Fibroblast of lung (primary cell): ENCODE data around the gene RPS28. TPM values are rescaled to one million over a fixed set of nuclear protein-coding genes. Genes with fewer than 3 reads are reported as not detected.
"Not testable (repeated sequence)": the region's sequence is repeated elsewhere in the genome, so short reads cannot be mapped to it uniquely, and the experiment has no call there.

Source experiments
- DNase-seq, 2 donors: peaks; one replicate each; pipeline versions ENCODE4 v3.0.0 to v3.0.0-alpha.2; 2010; ENCODE audit warnings: low read depth in 2 of 2
- H2AFZ ChIP-seq: 2 replicates; pipeline ENCODE4 v1.5.1; 2012; ENCODE audit warnings: low read length, control low read depth, inconsistent platforms
- H3K27ac ChIP-seq: 2 replicates; pipeline ENCODE4 v1.5.1; 2011; ENCODE audit warnings: low read length, control low read depth; ENCODE audit not compliant: insufficient read depth
- H3K27me3 ChIP-seq: 2 replicates; pipeline ENCODE4 v1.5.1; 2011; ENCODE audit warnings: mild to moderate bottlenecking, low read length; ENCODE audit not compliant: control insufficient read depth, insufficient read depth
- H3K36me3 ChIP-seq: 2 replicates; pipeline ENCODE4 v1.5.1; 2011; ENCODE audit warnings: low read length; ENCODE audit not compliant: control insufficient read depth, insufficient read depth
- H3K4me1 ChIP-seq: 2 replicates; pipeline ENCODE4 v1.5.1; 2011; ENCODE audit warnings: low read length; ENCODE audit not compliant: control insufficient read depth, insufficient read depth; ENCODE audit errors: extremely low read depth
- H3K4me2 ChIP-seq: 2 replicates; pipeline ENCODE4 v1.5.1; 2011; ENCODE audit warnings: low read length, control low read depth; ENCODE audit not compliant: insufficient read depth; ENCODE audit errors: extremely low read depth
- H3K4me3 ChIP-seq, 4 experiments: fragments of 200-600 bp in 1 of 4; sonication (generic) in 1 of 4; replicated peaks in 1 of 4; 2 replicates each; pipeline ENCODE4 v1.5.1; 2011 to 2016; ENCODE audit warnings: low read length in 4 of 4, low read depth in 3 of 4, mild to moderate bottlenecking in 3 of 4, control low read depth in 2 of 4, inconsistent platforms in 1 of 4, mixed read lengths in 1 of 4; ENCODE audit not compliant: insufficient read depth in 1 of 4; ENCODE audit errors: control extremely low read depth in 1 of 4
- H3K79me2 ChIP-seq: 2 replicates; pipeline ENCODE4 v1.5.1; 2012; ENCODE audit warnings: mild to moderate bottlenecking, low read length, inconsistent platforms; ENCODE audit not compliant: control insufficient read depth, insufficient read depth
- H3K9ac ChIP-seq: 2 replicates; pipeline ENCODE4 v1.5.1; 2011; ENCODE audit warnings: mild to moderate bottlenecking, low read length, control low read depth; ENCODE audit not compliant: insufficient read depth
- H3K9me3 ChIP-seq: 2 replicates; pipeline ENCODE4 v1.5.1; 2012; ENCODE audit warnings: low read depth, low read length; ENCODE audit not compliant: control insufficient read depth, insufficient read depth
- H4K20me1 ChIP-seq: 2 replicates; pipeline ENCODE4 v1.5.1; 2011; ENCODE audit warnings: low read length; ENCODE audit not compliant: control insufficient read depth, insufficient read depth; ENCODE audit errors: extremely low read depth
- EZH2 ChIP-seq: IDR thresholded peaks from 2 replicates; pipeline ENCODE4 v1.5.1; 2012; ENCODE audit warnings: low read length, control low read depth, mild to moderate bottlenecking; ENCODE audit errors: missing control alignments
- polyA minus RNA-seq: library from RNA; depleted of rRNA, polyadenylated mRNA; stranded (reverse); fragments of >200 nt; gene quantifications from 2 replicates; pipeline ENCODE4 v1.2.3, GENCODE V29; 2011; ENCODE audit warnings: low replicate concordance
- polyA plus RNA-seq, 2 donors: library from polyadenylated mRNA; depleted of rRNA in 1 of 2; stranded (reverse) in 1 of 2; unstranded in 1 of 2; fragments of >200 nt; gene quantifications; 2 replicates each; pipeline ENCODE4 v1.2.1, GENCODE V29; 2011 to 2012; ENCODE audit warnings: missing spikeins in 1 of 2
- total RNA-seq: library from RNA; depleted of rRNA; stranded (reverse); fragments of >200 nt; gene quantifications from 2 replicates; pipeline ENCODE4 v1.2.1, GENCODE V29; 2014
- TF ChIP-seq, protein P1 (sequence below), 2 donors: IDR thresholded peaks in 1 of 2; conservative IDR thresholded peaks in 1 of 2; 1 replicate in 1 of 2; 2 replicates in 1 of 2; pipeline ENCODE4 v1.5.1; 2011 to 2012; ENCODE audit warnings: low read length in 2 of 2, control low read depth in 1 of 2, inconsistent platforms in 1 of 2, low read depth in 1 of 2, mild to moderate bottlenecking in 1 of 2

The RPS28 gene
- total RNA-seq, result 216 and 254 TPM in 2 replicates
- 286 and 331 TPM in 2 replicates for polyA plus RNA-seq
- 1,477 and 2,338 TPM in 2 replicates for polyA plus RNA-seq (2012)
- polyA minus RNA-seq, result 246 and 267 TPM in 2 replicates

DNA sequence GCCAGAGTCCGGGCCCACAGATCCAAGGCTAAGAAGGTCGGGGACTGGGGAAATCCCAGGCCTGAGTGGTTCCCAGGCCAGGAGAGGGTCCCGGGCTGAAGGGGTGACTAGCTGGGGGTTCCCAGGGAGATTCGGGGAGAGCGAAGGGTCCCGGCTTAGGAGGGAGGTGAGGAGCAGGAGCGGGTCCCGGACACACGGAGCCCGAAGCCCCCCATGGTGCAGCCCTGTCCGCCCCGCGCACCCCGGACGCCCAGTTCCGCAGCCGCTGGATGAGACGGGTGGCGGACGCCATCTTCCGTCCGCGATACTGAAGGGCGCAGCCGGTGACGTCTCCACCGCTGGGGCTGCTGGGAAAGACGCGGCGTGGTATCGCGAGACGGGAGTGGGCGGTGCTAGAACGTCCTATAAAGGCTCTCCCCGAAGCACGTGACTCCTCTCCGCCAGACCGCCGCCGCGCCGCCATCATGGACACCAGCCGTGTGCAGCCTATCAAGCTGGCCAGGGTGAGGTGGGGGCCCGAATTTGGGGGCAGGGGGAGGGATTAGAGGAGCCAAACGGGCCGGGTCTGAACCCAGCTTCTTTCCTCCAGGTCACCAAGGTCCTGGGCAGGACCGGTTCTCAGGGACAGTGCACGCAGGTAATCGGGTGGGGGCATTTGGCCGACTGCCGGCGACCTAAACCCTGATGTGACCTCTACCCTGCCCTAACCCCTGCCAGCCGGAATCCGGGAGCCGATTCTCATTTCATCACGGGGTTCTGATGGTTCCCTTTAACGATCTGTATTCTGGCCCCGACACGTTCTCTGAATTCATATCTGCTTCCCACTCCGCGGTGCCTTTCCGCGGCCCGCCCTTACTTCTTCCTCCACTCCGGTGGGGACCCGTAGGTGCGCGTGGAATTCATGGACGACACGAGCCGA, at the start of gene RPS28, which contains the start of gene NDUFA7:
RPS28 (plus strand) TSS at position 430 of the 919 bp plus-strand sequence; CDS start at position 465, 35 bp downstream.
NDUFA7 (minus strand) TSS at position 309 of the 919 bp plus-strand sequence; CDS start at position 292, 17 bp downstream.
- no peaks in the 10 kb centered on the region for H4K20me1 ChIP-seq
- peak within 1 kb of the TSS; percentile 97 for H3K9ac ChIP-seq
- peaks cover 12% of the 10 kb centered on the region for H3K36me3 ChIP-seq
- peak within 1 kb of the TSS; percentile 88 for H3K27ac ChIP-seq
- peak within 1 kb of the TSS; percentile 86 to 100 (median 96) for H3K4me3 ChIP-seq
- H3K4me2 ChIP-seq, result peak within 1 kb of the TSS; percentile 99
- H3K27me3 ChIP-seq, result no peaks in the 10 kb centered on the region
- TF ChIP-seq EZH2, result no peak
- TF ChIP-seq, protein P1, sequence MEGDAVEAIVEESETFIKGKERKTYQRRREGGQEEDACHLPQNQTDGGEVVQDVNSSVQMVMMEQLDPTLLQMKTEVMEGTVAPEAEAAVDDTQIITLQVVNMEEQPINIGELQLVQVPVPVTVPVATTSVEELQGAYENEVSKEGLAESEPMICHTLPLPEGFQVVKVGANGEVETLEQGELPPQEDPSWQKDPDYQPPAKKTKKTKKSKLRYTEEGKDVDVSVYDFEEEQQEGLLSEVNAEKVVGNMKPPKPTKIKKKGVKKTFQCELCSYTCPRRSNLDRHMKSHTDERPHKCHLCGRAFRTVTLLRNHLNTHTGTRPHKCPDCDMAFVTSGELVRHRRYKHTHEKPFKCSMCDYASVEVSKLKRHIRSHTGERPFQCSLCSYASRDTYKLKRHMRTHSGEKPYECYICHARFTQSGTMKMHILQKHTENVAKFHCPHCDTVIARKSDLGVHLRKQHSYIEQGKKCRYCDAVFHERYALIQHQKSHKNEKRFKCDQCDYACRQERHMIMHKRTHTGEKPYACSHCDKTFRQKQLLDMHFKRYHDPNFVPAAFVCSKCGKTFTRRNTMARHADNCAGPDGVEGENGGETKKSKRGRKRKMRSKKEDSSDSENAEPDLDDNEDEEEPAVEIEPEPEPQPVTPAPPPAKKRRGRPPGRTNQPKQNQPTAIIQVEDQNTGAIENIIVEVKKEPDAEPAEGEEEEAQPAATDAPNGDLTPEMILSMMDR (conservative IDR thresholded peaks at IDR 0.05 in 1 of 2, IDR thresholded peaks at IDR 0.05 in 1 of 2; ENCODE audit: low read depth in 1 of 2, low read length in 2 of 2), result peak in 1 of 2 donors; percentile 15
- no peaks in the 10 kb centered on the region for H3K9me3 ChIP-seq
- peaks cover 37% of the 10 kb centered on the region for H3K79me2 ChIP-seq
- peak within 1 kb of the TSS; percentile 51 for H2AFZ ChIP-seq
- DNase-seq, result peak; percentile 88 to 96
- H3K4me1 ChIP-seq, result peaks cover 11% of the 10 kb centered on the region

- H4K20me1 ChIP-seq, H3K79me2 ChIP-seq, H3K4me3 ChIP-seq, H3K36me3 ChIP-seq, H3K27ac ChIP-seq, H3K4me2 ChIP-seq, H3K9me3 ChIP-seq, H3K27me3 ChIP-seq, H3K4me1 ChIP-seq, H2AFZ ChIP-seq, DNase-seq, H3K9ac ChIP-seq: not testable (repeated sequence)
Measured at GRCh38 chr19:8276508-8276907, 44.8 kb upstream of the RPS28 start.

DNA sequence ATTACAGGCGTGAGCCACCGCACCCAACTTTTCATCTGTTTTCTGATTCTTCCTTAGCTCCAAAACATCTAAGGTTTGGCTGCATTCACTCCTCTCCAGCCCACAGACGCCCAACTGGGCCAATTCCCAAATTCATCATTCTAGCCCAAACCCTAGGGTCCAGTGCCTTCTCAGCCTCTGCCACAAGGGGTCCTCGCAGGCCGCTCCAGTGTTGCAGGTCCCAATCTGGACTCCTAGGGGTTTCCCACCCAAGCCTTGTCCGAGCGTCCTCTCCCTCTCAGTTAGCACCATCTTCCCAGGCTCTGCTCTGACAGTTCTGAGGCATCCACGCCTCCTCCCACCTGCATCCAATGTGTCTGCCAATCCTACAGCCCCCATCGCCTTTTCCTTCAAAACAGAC, 30.0 kb upstream of the RPS28 start:
- H3K27ac ChIP-seq, H3K4me2 ChIP-seq, H3K27me3 ChIP-seq, H3K9ac ChIP-seq, H3K4me1 ChIP-seq, H3K79me2 ChIP-seq, H3K9me3 ChIP-seq, H4K20me1 ChIP-seq, H3K4me3 ChIP-seq, H3K36me3 ChIP-seq, H2AFZ ChIP-seq, DNase-seq: not testable (repeated sequence)

- no peak for TF ChIP-seq EZH2
- TF ChIP-seq, protein P1 (conservative IDR thresholded peaks at IDR 0.05 in 1 of 2, IDR thresholded peaks at IDR 0.05 in 1 of 2; ENCODE audit: low read depth in 1 of 2, low read length in 2 of 2), result no peak
- Histone ChIP-seq H3K9me3 (no peaks in the 10 kb centered on the region), H3K36me3 (no peaks in the 10 kb centered on the region)
Measured at GRCh38 chr19:8302357-8302691, 19.0 kb upstream of the RPS28 start.

More at GRCh38 chr19:8302357-8302691, 19.0 kb upstream of the RPS28 start:
- Histone ChIP-seq H3K27ac (no peak overlapping the region), H3K4me1 (peaks cover 1% of the 10 kb centered on the region), H3K27me3 (no peaks in the 10 kb centered on the region), H4K20me1 (no peaks in the 10 kb centered on the region), H3K79me2 (no peaks in the 10 kb centered on the region), H3K4me3 (no peak overlapping the region), H3K9ac (no peak overlapping the region), H3K4me2 (no peak overlapping the region), H2AFZ (no peak overlapping the region)
- DNase-seq, result no peak
